Thoracic aorta (tissue), 2 donors: ENCODE data around the gene HACE1. TPM values are rescaled to one million over a fixed set of nuclear protein-coding genes. Genes with fewer than 3 reads are reported as not detected.
"Not testable (repeated sequence)": the region's sequence is repeated elsewhere in the genome, so short reads cannot be mapped to it uniquely, and the experiment has no call there.

Source experiments
- ATAC-seq: fragments of 150-250 bp; one replicate; pipeline ENCODE4 v1.8.0; 2017; ENCODE audit warnings: low read depth; ENCODE audit not compliant: insufficient number of reproducible peaks, low FRiP score
- DNase-seq: peaks from one replicate; pipeline ENCODE4 v3.0.0-alpha.2; 2020; ENCODE audit warnings: low spot score
- H3K27ac ChIP-seq, 2 donors: fragments of 200-600 bp; sonication (generic); 1 replicate in 1 of 2; 2 replicates in 1 of 2; pipeline ENCODE4 v1.5.1; 2016; ENCODE audit warnings: mild to moderate bottlenecking in 2 of 2, moderate library complexity in 2 of 2
- H3K27me3 ChIP-seq: fragments of 200-600 bp; sonication (generic); replicated peaks from 2 replicates; pipeline ENCODE4 v1.6.0; 2016; ENCODE audit warnings: mild to moderate bottlenecking; ENCODE audit not compliant: insufficient read depth
- H3K36me3 ChIP-seq: fragments of 200-600 bp; sonication (generic); one replicate; pipeline ENCODE4 v1.5.1; 2016
- H3K4me1 ChIP-seq, 2 donors: fragments of 200-600 bp; sonication (generic); 1 replicate in 1 of 2; 2 replicates in 1 of 2; pipeline versions ENCODE4 v1.5.1 to v1.6.0; 2016; ENCODE audit warnings: low read depth in 2 of 2, mild to moderate bottlenecking in 1 of 2; ENCODE audit not compliant: control insufficient read depth in 1 of 2
- H3K4me3 ChIP-seq: fragments of 200-600 bp; sonication (generic); 2 replicates; pipeline ENCODE4 v1.5.1; 2016; ENCODE audit warnings: mild to moderate bottlenecking
- H3K9me3 ChIP-seq: fragments of 200-600 bp; sonication (generic); 2 replicates; pipeline ENCODE4 v1.5.1; 2016
- CTCF ChIP-seq: fragments of 200-600 bp; sonication (generic); IDR thresholded peaks from one replicate; pipeline ENCODE4 v1.5.1; 2019; ENCODE audit warnings: antibody characterized with exemption
- total RNA-seq, 2 donors: library from RNA; depleted of rRNA; stranded (reverse); fragments of >200 nt; gene quantifications; one replicate each; pipeline versions ENCODE4 v1.1.0 to v1.2.3, GENCODE V29; 2016

Gene HACE1
- total RNA-seq, 2 donors from 2014 or later = 17.0 to 20.7 TPM

GRCh38 chr6:104843229-104843628, 16.5 kb downstream of the HACE1 start:
- H3K4me3 ChIP-seq = no peak overlapping the region
- DNase-seq = no peak

GRCh38 chr6:104837158-104837557, 22.6 kb downstream of the HACE1 start:
- H3K9me3 ChIP-seq = no peaks in the 10 kb centered on the region
- H3K27me3 ChIP-seq = no peaks in the 10 kb centered on the region
- ATAC-seq (no peak), DNase-seq (no peak)
- H3K4me1 ChIP-seq = no peaks in the 10 kb centered on the region
- H3K4me3 ChIP-seq = no peak overlapping the region
- H3K36me3 ChIP-seq = peaks cover 5% of the 10 kb centered on the region
- H3K27ac ChIP-seq = no peak overlapping the region
- TF ChIP-seq CTCF = no peak

More at GRCh38 chr6:104843229-104843628, 16.5 kb downstream of the HACE1 start:
- Histone ChIP-seq H3K4me1 (no peaks in the 10 kb centered on the region), H3K27me3 (no peaks in the 10 kb centered on the region), H3K9me3 (no peaks in the 10 kb centered on the region), H3K27ac (no peak overlapping the region), H3K36me3 (peaks cover 6% of the 10 kb centered on the region)
- TF ChIP-seq CTCF = no peak
- no peak for ATAC-seq

- ATAC-seq, H3K4me1 ChIP-seq, DNase-seq, H3K4me3 ChIP-seq, H3K27me3 ChIP-seq, H3K36me3 ChIP-seq, H3K9me3 ChIP-seq, H3K27ac ChIP-seq: not testable (repeated sequence)
Measured at GRCh38 chr6:104836479-104837020, 23.2 kb downstream of the HACE1 start.

- Histone ChIP-seq H3K4me1 (no peaks in the 10 kb centered on the region), H3K27ac (no peak overlapping the region), H3K27me3 (no peaks in the 10 kb centered on the region), H3K4me3 (no peak overlapping the region), H3K9me3 (no peaks in the 10 kb centered on the region), H3K36me3 (peaks cover 2% of the 10 kb centered on the region)
- no peak for TF ChIP-seq CTCF
- DNase-seq (no peak), ATAC-seq (no peak)
Measured at GRCh38 chr6:104835782-104836181, 23.9 kb downstream of the HACE1 start.

- Histone ChIP-seq H3K4me3 (no peak overlapping the region), H3K4me1 (no peaks in the 10 kb centered on the region), H3K36me3 (no peaks in the 10 kb centered on the region), H3K9me3 (no peaks in the 10 kb centered on the region), H3K27me3 (no peaks in the 10 kb centered on the region), H3K27ac (no peak overlapping the region)
- no peak for TF ChIP-seq CTCF
- DNase-seq = no peak
- no peak for ATAC-seq
Measured at GRCh38 chr6:104829183-104829958, 30.3 kb downstream of the HACE1 start.
